K562 (cell line): ENCODE results near the gene FAM83E.

Source experiments
- BHLHE40 ChIP-seq: IDR thresholded peaks from 2 replicates; pipeline ENCODE4 v1.6.1; 2011; ENCODE audit warnings: low read length, improper control_type of control experiment
- CEBPB ChIP-seq: fragments of 450-650 bp; IDR thresholded peaks from 2 replicates; pipeline ENCODE4 v1.6.1; 2016; ENCODE audit warnings: missing genetic modification characterization, missing compliant biosample characterization
- NFATC3 ChIP-seq: fragments of 450-650 bp; IDR thresholded peaks from 2 replicates; pipeline ENCODE4 v1.6.1; 2017; ENCODE audit warnings: mild to moderate bottlenecking
- NONO ChIP-seq, 2 experiments: fragments of 200-400 bp in 1 of 2; fragments of 450-650 bp in 1 of 2; formaldehyde crosslinking in 1 of 2; IDR thresholded peaks; 2 replicates each; pipeline ENCODE4 v1.6.1; 2017; ENCODE audit warnings: low read depth in 2 of 2, mild to moderate bottlenecking in 2 of 2, moderate library complexity in 2 of 2, low read length in 1 of 2
- SETDB1 ChIP-seq: IDR thresholded peaks from one replicate; pipeline ENCODE4 v1.6.1; 2012; ENCODE audit warnings: low read length, control low read depth, inconsistent platforms
- ZNF79 ChIP-seq: fragments of 250-450 bp; sonication (Bioruptor Pico); IDR thresholded peaks from 2 replicates; pipeline ENCODE4 v1.4.0; 2020; ENCODE audit warnings: low read depth, mild to moderate bottlenecking, moderate library complexity

GRCh38 chr19:48664476-48664875, 49.6 kb upstream of the FAM83E start:
- TF ChIP-seq NFATC3 (no peak), BHLHE40 (no peak), SETDB1 (no peak), CEBPB (tag) (no peak), ZNF79 (CRISPR knock-in tag) (no peak), NONO (IDR thresholded peaks at IDR 0.05; ENCODE audit: low read depth in 2 of 2, low read length in 1 of 2) (no peak)
